IPS DF 19.7 (cell line): ENCODE results near the gene TULP4.
"Not testable (repeated sequence)": the region's sequence is repeated elsewhere in the genome, so short reads cannot be mapped to it uniquely, and the experiment has no call there.

Experiments
- DNase-seq: peaks from one replicate; pipeline ENCODE4 v3.0.0-alpha.2; 2013; ENCODE audit warnings: low read depth, low spot score

The TULP4 gene

GRCh38 chr6:158527858-158528257 is 215.6 kb downstream of the TULP4 start:
- DNase-seq: not testable (repeated sequence)

GRCh38 chr6:158528826-158529225 is 216.6 kb downstream of the TULP4 start:
- no peak for DNase-seq

DNA sequence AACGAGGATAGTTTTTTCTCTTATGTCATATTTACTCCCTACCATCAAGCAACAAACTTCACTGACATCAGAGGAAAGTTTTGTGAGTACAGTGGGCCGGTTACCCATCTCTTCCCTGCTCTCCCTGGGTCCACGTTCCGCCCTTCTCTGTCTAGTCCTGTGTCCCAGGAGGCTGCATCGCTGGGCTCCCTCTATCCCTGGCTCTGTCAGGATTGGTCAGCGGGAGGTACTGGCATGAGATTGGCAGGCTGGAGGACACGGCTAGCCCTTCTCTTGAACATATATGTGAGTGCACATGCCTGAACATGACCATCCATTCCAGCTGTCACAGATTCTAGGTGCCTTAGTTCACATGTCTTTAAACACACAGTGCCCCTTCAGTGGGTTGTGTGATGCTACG is 217.4 kb downstream of the TULP4 start:
- no peak for DNase-seq

DNA sequence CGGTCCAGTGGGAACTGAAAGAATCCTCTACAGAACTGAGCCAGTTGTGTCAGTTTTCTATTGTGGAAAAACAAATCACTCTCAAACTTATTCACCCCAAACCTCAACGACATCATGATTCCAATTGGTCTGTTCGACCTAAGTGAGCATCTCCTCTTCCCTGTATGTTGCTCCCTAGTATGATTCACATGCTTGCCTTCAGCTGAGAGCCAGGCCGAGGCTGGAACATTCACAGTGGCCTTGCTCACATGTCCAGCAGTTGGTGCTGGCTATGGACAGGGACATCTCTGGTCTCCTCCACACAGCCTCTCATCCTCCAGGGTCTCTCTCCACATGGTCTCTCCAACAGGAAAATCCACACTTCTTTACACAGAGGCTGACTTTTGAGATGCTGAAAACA is 219.3 kb downstream of the TULP4 start:
- DNase-seq: no peak

GRCh38 chr6:158531970-158532369 is 219.7 kb downstream of the TULP4 start:
- no peak for DNase-seq

DNA sequence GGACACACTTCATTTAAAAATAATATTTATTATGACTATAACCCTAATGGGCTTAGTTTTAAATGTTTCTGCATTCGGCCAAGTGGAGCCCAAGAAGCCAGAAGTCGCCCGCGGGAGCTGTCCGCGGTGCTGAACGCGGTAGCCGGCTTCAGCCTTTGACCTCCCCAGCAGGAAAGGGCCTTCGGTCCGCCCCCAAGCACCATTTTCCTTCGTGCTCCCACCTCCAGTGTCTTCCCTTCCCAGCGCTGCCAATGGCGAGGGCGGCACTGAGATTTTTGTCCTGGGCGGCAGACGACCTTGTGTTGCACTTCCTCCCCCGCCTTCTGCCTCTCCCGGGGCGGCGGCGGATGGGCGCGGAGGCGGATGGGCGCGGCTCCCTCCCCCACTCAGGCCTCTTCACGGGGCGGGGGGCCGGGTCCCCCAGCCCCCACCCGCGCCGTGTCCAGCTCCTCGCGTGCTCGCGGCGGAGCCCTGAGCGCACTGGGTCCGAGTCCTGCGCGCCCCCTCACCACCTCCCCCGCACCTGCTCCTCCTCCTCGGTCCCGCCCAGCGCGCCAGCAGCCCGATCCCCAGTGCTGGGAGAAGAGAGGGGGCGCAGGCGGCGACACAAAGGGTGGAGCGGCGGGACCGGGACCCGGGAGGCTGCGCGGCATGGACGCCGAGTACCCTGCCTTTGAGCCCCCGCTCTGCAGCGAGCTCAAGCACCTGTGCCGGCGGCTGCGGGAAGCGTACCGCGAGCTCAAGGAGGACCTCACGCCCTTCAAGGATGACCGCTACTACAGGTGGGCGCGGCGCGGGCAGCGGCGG is 224.0 kb downstream of the TULP4 start:
- no peak for DNase-seq

DNA sequence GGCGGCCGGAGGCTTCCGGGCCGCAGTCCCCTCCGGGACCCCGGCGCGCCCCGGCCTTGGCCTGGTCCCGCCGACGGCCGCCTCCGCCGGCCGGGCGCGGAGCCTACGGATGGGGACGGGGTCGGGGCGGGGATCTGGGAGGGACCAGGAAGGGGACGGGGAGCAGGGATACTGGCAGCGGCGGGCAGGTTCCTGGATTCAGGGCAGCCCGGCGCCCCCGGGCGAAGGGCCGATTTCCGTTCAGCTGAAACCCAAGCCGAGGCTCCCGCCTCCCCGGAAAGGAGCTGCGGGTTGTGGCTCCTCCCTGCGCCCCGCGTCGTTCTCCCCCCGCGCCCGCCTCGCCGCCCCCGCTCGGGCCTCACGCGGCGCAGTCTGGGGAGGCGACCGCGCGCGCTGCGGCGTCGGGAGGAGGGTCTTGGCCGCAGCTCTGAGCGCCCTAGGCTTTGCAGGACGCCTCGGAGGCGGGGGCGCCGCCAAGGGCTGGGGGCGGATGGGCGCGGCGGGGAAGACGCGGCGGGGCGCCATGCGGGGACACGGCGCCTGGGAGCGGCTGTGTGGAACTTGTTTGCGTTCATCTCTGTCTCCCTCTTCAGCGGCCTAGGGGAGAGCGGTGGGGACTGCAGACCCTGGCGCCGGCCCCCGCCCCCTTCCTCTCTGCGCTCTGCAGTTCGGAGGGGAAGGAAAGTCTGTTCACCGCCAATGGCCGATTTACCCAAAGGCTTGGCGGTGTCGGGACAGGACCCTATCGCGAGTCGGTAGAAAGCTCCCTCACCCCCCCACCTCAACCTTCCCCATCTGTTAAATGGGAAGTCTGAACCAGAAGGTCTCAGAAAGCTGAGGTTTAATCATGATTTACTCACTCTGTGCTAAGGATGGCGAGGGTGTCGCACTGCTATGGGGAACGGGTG is 224.9 kb downstream of the TULP4 start:
- no peak for DNase-seq

DNA sequence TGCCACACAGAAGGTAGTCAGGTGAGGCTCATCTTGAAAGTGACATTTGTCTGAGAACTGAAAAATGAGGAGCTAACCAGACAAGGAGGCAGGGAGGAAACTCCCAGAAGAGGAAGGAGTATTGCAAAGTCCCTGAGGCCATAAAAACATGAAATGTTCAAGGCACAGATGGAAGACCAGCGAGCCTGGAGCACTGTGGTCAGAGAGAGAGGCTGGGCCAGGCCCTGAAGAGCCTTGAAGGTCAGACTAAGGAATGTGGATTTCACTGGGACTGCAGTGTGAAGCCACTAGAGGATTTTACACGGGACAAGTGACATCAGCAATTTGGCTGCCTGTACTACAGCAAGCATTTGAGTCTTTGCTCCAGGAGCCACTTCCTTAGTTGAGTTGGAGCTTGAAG is 226.5 kb downstream of the TULP4 start:
- no peak for DNase-seq

DNA sequence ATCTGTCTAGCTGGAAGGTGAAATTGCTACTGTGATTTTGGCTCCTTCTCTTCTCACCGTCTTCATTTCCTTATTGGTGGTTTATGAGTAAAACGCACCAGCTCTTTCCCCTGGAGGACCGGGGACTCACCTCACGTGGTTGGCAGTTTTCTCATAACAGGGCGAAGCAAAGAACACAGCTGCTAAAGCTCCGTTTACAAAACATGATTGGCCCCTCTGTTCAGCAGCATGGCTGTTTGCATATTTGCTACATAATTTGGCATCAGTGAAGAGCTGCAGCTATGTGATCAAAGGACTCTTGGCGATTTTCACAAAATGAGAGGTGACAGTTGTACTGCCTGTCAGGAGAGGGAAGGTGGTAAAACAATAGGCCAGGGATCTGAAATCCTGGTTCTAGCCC is 227.1 kb downstream of the TULP4 start:
- DNase-seq: no peak

DNA sequence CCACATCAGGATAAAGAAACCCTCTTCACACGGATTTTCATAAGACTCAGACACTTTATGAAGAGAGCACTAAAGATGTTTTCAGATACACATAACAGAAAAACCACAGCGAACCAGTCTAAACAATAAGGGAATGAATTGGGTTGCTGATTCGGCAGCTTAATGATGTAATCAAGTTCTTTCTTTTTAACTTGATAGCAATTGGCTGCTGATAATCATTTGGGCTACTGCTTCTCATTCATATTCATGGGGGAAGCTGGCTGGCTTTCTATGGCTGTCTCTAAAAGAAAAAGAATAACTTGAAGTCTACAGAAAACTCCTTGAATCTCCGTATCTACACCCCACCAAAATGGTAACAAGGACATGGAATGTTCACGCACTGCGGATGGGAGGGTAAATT is 227.6 kb downstream of the TULP4 start:
- no peak for DNase-seq

DNA sequence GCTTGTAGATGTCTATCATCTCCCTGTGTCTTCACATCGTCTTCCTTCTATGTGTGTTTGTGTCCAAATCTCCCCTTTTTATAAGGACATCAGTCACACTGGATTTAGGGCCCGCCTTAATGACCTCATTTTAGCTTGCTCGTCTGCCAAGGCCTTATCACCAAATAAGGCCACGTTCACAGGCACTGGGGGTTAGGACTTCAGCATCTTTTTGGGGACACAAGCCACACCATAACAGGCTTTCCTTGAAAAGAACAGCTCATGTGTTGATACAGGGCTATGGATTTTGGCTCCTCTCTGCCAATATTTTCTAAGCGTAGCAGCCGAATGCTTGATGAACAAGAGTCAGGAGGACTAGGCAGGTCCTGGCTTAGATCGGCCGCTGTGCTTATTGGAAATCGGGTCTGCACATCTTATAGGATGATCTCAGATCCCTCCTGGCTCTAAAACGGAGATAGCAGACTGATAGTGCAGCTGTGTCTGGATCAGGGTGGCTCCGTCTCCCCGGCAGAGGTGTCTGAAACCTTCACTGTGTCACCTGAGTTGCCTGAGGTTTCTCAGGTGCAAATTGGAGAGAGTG is 231.4 kb downstream of the TULP4 start:
- DNase-seq: no peak

- DNase-seq: no peak
These were observed 232.2 kb downstream of the TULP4 start for GRCh38 chr6:158544428-158544827.

GRCh38 chr6:158545043-158545966 is 233.0 kb downstream of the TULP4 start:
- DNase-seq: no peak

DNA sequence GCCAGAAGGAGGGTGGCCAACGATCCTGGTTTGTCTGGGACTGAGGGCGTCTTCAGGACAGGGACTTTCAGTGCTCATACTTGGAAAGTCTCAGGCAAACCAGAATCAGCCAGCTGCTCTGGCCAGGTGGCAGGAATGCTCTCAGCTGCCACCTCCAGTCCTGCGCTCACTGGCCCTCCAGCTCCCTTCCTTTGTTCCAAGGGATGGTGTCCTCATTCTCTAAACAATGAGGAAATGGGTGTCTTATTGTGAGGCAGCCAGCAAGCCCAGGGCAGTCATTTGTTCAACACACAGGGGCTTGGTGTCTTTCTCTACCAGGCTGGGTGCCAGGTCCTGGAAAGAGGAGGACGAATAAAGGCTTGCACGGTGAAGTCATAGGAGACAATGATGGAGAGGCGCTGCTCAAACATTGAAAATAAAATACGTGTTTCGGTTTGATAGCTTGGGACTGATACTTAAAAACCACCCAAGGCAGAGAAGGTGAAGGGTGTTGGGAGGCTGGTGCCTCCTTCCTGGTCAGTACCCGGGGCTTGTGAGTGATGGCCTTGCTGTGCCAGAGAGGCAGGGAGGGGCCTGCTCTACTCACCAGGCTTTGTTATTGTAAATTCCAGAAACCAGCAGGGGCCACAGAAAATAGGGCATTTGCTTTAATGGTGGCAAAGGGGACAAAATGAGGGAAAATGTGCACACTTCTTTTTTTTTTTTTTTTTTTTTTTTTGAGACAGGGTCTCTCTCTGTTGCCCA is 236.3 kb downstream of the TULP4 start:
- DNase-seq: no peak

DNA sequence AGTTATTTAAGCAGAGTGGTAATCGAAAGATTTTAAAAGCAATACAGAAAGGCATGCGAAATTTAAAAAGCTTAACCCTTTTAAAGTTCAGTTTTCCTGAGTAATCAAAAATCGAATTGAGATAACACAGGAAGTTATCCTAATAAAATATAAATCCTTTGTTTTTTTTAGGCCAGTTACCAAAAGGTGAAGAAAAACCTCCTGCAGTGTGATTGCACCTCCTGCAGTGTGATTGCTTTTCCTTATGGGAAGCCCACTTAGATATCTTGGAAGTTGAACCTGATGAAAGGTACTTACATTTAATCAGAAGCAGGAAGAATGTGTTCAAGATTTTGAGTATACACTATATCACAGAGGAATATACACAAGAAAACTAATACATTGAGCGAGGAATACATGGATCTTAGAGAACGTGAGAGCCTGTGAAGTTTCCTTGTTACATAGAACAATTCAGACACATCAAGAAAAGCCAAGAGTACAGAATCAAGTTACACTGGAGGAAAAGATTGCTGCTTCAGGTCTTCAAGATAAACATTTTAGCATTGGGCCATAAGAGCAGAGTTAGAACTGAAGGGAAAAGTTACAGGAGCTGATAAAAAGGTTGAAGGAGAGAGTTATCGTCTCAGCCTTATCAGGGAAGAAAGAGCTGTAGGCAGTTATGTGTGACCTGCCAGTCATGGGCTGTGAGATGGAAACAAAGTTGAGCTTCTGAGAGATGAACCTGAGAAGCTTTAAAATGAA is 240.0 kb downstream of the TULP4 start:
- no peak for DNase-seq

DNA sequence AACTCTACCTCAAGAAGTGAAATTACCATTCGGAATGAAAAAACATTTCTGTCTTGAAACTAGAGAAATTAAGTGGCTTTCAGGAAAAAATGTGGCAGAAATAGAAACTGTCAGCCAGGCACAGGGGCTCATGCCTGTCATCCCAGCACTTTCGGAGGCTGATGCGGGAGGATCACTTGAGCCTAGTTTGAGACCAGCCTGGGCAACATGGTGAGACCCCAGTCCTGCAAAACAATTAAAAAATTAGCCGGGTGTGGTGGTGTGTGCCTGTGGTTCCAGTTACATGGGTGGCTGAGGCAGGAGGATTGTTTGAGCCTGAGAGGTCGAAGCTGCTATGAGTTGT is 240.5 kb downstream of the TULP4 start:
- no peak for DNase-seq

DNA sequence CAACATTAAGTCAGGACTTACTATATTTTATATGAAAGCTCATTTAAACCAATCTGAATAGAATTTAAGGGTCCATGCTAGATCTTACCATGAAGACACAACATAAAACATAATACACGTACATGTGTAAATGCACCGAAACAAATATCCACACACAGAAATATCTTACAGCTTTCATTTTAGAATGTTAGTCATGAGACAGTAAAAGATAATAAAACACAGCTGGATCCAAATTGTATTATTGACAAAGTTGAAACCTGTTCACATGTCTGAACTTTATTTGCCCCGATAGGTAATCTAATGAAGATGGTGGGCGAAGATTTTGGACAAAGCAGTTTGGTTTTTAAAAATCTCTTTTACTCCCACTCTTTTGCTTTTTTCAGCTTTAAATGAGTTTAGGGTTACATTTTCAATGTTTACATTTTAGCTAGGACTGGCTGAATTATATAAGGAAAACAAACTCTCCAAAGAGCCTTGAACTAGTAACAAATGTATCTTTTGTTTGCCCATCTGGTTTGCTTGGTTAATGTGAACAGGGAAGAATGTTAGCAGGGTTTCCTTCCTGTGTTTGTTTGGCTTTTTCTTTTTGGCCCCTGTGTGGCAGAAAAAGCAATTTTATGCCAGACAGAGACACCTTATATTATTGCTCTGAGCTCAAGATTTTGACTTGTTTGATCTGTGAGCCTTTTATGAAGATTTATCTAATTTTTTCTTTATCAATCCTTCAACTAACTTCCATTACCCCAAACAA is 242.5 kb downstream of the TULP4 start:
- DNase-seq: no peak

DNA sequence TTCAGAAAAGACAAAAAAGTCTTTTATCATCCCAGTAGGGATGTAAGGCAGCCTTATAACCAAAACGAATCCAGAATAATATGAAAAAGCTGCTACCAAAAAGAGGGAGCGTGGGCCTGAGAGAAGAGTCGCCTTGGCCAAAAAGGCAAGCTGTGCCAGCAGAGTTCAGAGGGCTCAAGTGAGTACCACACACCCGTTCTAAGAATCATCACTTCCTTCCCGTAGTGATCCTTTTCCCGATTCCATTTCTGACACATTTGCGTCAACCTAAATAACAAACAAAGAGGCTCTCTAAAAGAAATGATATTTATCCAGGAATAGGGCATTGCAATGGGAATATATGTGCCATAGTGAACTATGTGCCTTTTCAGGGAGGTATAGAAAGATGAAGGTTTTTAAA is 243.8 kb downstream of the TULP4 start:
- no peak for DNase-seq

- not testable (repeated sequence) for DNase-seq
These were observed 244.8 kb downstream of the TULP4 start for GRCh38 chr6:158557110-158557509.
